Thyroid gland (tissue), 4 donors: Measurements from ENCODE around the gene GALT.

Experiments used
- CTCF ChIP-seq, 6 experiments: fragments of 200-600 bp in 3 of 6; fragments of 450-650 bp in 3 of 6; sonication (generic) in 3 of 6; IDR thresholded peaks; one replicate each; pipeline ENCODE4 v1.5.1; 2016 to 2019; ENCODE audit warnings: antibody characterized with exemption in 6 of 6, mild to moderate bottlenecking in 2 of 6, inconsistent platforms in 1 of 6, moderate library complexity in 1 of 6
- POLR2A ChIP-seq, 2 donors: fragments of 450-650 bp; IDR thresholded peaks; one replicate each; pipeline ENCODE4 v1.6.1; 2017; ENCODE audit warnings: antibody characterized with exemption in 2 of 2, mild to moderate bottlenecking in 2 of 2, moderate library complexity in 1 of 2

GRCh38 chr9:34659592-34660253, 13.2 kb downstream of the GALT start:
- no peak for TF ChIP-seq POLR2A (IDR thresholded peaks at IDR 0.05)
- TF ChIP-seq CTCF (IDR thresholded peaks at IDR 0.05): no peak
